T47D (cell line): ENCODE results near the gene KCNAB1.
A peak's percentile ranks its signal among the peaks of the same experiment; 100 is the strongest.

ENCODE experiments used
- DNase-seq, 2 experiments: peaks; one replicate each; pipeline versions ENCODE4 v3.0.0 to v3.0.0-alpha.2; 2011 to 2012; ENCODE audit warnings: low read depth in 1 of 2, low spot score in 1 of 2
- JUND ChIP-seq: IDR thresholded peaks from 2 replicates; pipeline ENCODE4 v1.6.1; 2012; ENCODE audit warnings: low read depth
- in situ Hi-C: cut with HindIII; loops from 2 replicates; pipeline ENCODE4 v1.10.0; 2016; ENCODE audit warnings: low sequenced_read_pairs, low pct_unique_long_range_greater_than_20kb

KCNAB1 gene

DNA sequence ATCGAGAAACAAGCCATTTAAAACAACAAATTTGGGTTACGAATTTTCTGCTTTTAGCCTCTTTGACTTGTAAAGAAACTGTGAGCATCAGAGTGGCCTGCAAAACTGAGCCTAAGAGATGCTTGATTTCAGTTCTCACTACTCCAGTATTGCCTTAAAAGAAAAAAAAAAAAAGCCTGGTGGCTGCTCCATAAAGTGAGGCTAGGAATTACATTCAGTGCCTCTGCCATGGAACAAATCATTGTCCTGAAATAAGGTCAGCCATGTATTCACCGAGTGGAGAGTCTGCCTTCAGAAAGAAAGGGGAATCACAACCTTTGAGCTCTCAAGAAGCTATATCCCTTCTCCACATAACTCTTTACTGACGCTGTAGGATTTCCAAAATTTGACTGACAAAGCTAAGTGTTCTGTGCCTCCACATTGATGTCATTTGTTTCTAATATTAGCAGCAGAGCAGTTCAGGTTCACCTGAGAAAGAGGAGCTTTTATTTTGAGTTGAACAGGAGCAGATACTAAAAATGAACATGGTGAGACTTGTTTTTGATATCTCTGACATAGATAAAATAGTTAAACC is 297.3 kb downstream of the KCNAB1 start:
- in situ Hi-C loops, result no loop called here
- DNase-seq, result no peak
- no peak for TF ChIP-seq JUND

DNA sequence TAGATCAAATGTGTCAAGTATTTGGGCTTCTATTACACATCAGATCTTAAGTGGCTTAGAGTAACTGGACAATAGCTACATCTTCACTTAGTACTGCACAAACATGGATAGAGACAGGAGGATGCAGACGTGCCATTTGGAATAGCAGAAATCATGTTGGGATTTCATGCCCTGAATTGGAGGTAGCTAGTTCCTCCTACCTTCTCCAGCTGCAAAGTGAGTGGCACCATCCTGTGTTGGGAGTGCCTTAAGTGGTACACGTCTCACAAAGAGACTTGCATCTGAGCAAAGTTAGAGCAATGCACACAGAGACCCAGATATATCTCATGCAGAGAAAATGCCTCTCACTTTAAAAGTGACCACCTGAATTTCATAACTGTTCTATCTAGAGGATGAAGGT is 298.1 kb downstream of the KCNAB1 start:
- in situ Hi-C loops, result no loop called here

DNA sequence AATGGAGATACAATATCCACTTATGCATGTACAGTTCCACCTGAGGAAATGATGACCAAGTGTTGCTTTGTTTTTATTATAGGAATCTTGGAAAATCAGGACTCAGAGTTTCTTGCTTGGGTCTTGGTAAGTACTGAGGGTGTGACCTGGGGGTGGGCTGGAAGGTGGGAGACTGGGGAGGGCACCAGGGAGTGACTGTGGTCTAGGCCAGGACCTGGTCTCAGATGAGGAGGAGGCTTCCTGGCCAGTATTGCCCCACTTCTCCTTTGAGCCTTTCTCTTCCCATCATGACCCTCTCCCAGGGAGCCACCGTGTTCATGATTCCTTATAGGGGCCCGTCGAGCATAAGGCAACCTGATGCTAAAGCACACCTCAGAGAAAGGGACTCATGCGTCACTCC is 301.2 kb downstream of the KCNAB1 start:
- no peak for DNase-seq
- no peak for TF ChIP-seq JUND
- in situ Hi-C loops, result no loop called here

More for the DNA sequence above, 298.1 kb downstream of the KCNAB1 start:
- no peak for DNase-seq
- TF ChIP-seq JUND, result no peak

DNA sequence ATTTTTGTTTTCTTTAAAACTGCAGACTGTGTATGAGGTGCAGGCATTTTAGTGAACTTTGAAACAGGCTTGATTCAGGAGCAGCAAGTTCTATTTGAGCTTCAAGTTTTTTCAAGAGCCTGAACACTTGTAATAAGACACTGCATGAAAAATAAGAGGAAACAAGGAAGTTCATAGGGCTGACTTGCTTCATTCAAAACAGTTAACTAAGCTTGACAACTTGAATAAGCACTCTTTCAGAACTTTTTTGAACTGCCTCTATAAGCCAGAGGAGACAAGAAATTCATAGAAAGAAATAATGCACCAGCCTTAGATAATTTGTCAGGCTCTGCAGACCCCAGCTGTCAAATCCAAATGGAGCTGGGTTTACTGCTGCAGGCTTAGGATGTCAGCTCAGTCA is 304.4 kb downstream of the KCNAB1 start:
- peak in 1 of 2 experiments; percentile 21 for DNase-seq
- in situ Hi-C loops, result no loop called here
- no peak for TF ChIP-seq JUND

DNA sequence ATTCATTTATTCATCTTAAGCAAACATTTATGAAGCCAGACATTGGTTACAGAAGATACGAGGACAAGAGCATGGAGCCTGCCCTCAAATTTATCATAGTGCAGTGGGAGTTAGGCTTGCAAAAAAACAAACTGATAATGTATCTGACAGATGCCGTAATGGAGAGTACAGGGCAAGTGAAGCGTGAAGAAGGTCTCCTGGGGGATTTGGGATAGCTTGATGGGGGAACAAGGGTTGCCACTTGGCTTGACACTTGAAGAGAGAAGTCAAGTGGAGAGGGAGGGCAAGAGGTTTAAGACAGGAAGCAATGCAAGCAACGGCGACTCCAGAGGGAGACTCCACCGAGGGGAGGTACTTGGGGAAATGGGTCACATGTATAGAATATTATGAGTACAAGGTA is 305.3 kb downstream of the KCNAB1 start:
- in situ Hi-C loops, result no loop called here

DNA sequence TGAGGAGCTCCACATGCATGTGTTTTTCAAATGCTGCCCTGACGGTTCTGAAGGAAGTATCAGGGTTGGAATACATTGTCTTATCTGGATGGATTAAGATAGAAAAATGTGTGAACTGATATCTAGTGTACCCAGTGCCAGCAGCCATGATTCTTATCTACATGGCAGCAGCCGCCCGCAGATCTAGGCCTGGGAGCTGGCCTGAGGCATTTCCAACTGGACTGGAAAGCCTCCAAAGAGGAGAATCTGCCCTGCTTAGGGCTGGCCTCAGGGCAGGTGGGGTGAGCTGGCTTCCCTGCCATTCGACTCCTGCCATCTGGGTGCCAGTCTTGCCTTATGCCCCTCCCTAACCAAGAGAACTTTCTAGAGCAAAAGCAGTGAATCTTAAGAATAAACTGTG is 308.7 kb downstream of the KCNAB1 start:
- TF ChIP-seq JUND, result no peak
- in situ Hi-C loops, result no loop called here
- DNase-seq, result no peak

More for the DNA sequence above, 305.3 kb downstream of the KCNAB1 start:
- no peak for TF ChIP-seq JUND
- no peak for DNase-seq

DNA sequence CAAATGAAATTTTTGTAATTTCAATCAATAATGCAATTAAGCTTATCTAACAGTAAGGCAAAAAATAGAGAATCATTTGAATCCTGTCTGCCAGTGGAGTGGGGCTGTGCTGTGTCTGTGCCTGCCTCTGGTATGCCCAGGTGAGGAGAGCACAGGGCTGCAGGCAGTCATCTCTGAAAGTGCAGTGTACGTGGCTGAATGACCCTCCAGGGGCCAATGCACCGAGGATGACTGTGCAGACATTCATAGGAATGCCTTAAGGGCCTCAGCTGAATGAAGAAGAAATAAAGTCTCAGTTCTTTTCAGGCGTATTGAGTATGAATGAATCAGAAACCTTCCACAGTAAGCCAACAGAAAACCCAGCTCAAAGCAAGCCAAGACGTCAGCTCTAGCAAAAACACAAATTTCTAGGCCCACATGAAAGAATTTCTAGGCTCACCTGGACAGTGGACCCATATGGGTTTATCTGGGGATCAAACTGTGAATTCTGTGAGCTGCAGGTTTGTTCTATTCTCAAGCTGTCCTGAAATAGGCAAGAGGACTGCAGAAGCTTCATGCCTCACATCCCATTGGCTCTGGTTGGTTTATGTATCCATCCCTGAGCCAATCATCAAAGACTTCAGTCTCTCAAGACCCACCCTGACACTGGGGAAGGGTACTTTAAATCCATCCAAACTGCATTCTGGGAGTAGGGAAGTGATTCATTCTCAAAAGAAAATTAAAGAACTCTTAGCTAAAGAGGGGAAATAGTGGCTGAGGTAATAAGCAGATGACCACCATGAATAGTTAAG is 311.2 kb downstream of the KCNAB1 start:
- DNase-seq, result no peak
- no peak for TF ChIP-seq JUND
- in situ Hi-C loops, result no loop called here

DNA sequence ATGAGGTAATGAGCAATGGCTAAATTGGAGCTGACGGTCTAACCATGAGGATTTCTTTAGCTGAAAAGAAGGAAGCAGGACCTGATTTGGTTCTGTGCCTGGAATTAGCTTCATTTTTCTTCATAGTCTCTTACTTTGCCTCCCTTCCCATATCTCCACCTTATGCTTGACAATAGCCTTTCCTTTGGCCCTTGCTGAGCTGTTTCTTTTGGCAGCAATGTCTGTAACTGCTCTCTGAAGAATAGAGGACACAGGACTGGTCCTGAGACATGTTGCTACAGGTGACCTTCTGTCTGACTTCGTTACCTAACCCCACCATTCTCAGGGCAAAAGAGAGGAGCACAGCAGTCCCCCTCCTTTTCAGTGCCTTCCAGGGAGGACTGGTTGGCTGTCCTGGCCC is 312.2 kb downstream of the KCNAB1 start:
- no peak for DNase-seq
- TF ChIP-seq JUND, result no peak
- in situ Hi-C loops, result no loop called here

DNA sequence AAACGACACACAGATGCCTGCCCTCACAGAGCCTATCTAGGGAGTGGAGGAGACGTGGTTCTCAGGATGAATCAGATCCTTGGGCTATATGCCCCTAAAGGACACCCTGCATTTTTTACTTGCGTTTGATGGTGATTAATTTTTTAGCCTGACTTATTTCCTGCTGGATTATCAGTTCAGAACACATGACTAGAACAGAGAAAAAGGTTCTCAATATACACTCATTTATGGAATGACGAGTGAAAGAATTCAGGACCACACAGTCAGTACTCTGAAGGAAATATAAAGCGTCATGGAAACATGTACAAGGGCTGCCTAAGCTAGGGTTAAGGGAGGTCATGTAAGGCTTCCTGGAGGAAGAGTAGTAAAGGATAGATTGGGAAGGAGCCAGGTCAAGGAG is 312.8 kb downstream of the KCNAB1 start:
- in situ Hi-C loops, result no loop called here
- no peak for DNase-seq
- no peak for TF ChIP-seq JUND

DNA sequence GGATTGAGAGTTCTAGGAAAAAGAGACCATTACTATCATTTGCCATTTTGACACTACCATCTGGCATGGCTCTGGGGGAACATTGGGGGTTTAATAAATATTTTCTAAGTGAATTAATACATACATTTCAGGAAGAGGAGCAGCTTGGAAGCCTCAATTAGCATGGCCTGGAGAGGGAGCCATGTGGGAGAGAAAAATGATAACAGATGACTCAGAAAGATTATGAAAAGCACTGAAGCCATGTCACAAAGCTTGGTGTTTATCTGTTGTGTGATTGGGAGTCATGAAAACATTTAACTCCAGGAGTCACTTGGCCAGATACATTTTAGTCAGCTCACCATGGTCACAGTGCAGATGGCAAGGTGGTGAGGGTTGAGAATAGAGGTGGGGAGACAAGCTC is 313.5 kb downstream of the KCNAB1 start:
- no peak for DNase-seq
- no peak for TF ChIP-seq JUND
- in situ Hi-C loops, result no loop called here

DNA sequence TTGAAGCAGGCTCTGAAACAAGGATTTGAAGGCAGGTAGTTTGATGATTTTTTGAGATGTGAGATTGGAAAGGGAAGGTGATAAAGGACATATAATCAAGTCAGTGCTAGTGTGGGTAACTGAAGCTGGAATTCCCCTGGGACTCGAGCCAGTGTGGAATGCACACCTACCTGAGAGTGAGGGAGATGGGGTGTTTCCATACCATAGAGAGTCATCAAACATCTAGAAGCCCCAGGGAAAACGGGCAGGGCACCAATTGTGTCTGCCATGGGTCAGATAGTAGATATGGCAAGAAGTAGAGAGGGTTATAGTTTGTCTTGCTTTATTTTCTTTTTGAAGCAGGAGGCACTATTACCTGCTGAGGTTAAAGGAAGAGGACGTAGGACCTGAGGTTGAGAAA is 314.5 kb downstream of the KCNAB1 start:
- no peak for TF ChIP-seq JUND
- DNase-seq, result no peak
- in situ Hi-C loops, result no loop called here

DNA sequence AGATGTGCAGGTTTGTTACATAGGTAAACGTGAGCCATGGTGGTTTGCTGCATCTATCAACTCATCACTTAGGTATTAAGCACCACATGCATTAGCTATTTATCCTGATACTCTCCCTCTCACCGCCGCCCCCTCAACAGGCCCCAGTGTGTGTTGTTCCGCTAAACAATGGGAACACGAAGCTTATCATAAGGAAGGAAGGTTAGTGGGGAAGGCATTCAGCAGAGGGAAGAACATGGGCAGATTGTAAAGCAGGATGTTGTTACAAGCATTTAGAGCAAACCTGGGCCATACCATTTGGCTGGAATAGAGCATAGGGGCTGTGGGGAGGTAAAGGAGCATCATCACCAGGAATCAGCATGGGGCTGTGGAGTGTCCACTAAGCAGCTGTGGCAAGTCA is 322.7 kb downstream of the KCNAB1 start:
- TF ChIP-seq JUND, result no peak
- no peak for DNase-seq
- in situ Hi-C loops, result no loop called here

DNA sequence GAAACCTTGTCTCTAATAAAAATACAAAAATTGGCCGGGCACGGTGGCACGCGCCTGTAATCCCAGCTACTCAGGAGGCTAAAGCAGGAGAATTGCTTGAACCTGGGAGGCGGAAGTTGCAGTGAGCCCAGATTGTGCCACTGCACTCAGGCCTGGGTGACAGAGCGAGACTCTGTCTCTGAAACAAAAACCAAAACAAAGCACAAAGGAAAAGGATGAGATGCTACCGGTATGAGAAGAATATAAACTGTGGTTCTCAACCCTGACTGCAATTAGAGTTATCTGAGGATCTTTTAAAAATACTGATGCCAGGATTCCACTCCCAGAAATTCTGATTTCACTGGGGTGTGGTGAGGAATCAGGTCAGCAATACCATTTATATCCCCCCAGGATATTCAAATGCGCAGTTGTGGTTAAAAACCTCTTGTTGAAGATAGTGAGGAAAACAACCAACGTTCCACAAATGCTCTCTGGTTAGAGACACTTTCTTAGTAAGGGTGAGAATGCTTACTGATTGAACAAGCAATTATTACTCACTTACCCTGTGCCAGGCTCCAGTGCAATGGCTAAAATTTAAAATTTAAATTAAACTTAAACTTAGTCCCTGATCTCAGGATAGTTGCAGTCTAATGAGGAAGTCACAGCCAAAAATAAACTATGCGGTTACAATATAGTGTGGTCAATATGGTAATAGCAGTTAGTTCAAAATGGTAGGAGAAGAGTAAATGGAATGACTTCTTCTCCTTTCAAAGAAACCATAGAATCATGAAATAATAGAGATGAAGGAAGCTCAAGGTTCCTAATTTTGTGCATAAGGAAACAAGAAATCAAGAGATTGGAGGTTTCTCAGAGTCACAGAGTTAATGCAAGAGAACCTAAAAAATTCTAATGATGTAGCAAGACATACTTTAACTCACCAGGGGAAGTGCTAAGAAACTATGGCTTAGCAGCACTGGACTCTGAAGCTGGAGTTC is 325.0 kb downstream of the KCNAB1 start:
- no peak for DNase-seq
- TF ChIP-seq JUND, result no peak
- in situ Hi-C loops, result no loop called here
